ENCODE data around the gene EXOSC7.

The EXOSC7 gene

DNA sequence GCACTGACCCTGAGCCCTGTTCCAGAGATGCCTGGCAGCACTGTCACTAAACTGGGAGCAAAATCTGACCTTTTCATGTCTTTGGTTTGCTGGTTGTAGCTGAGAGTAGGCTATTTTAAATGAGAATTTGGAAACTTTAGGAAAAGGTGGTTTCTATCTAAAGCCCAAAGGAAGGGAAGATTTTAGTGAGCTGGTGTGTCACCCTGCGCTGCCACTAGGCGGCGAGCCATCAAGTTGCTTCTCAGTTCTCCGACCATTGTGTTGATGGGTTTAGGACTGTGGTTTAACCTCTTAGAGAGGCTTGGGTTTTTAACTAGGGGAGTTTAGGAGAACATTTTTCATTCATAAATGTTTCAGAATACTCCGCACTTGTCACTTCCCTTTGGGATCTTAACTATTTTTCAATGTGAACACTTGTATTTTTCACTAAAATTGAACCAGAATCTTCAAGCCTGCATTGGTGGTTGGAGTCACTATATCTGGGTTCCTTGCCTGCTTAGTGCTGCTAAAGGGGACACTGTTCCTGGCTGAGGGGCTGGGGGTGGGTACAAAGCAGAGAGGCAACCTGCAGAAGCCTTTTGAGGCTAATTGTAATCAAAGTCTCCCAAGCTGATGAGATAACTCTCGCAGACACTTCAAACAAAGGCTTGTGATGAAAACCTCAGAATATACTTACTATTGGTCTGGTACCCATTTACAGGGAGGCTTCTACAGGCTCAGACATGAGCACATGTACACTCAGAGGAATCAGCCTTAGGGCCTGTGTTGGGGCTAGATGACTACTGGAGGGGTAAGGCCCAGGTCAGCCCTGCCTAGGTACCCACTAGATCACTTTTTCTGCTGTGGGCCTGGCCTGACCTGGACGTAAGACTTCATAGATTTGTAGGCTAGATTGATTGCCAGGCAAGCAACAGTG lies 16.8 kb downstream of the EXOSC7 start:
- peak in 1 of 2 donors; percentile 8 for DNase-seq (ENCODE audit: low read depth in 2 of 2)

DNA sequence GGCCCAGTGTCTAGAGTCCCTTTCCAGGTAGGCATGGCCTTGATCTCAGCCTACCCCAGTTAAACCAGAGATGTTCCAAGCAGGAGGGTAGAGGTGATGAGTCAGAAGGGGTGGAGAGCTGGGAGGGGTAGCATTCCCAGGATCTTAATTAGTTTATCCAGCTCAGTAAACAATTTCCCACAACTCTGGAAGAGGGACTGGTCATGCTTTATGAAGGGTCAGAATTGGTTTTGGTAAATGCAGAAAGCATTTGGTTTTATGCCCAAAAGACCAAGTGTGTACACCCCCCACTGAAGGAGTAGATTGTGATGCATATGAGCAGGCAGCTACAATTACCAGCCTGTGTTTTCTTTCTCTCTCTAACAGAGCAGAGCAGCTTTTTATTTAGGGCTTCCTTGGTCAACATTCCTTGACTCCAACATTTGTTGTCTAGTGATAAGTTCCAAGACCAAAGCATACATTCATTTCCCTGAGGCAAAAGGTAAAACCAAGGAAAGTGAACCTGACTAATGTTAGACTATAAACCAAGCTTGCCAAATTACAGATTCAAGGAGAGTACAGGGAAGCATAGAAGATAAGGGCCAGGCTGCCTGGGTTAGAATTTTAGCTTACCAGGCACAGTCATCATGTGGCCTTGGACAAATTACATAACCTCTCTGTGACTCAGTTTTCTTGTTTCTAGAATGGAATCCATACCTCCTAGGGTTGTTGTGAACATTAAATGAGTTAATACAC lies 17.6 kb downstream of the EXOSC7 start:
- no peak for DNase-seq (ENCODE audit: low read depth in 2 of 2)

DNA sequence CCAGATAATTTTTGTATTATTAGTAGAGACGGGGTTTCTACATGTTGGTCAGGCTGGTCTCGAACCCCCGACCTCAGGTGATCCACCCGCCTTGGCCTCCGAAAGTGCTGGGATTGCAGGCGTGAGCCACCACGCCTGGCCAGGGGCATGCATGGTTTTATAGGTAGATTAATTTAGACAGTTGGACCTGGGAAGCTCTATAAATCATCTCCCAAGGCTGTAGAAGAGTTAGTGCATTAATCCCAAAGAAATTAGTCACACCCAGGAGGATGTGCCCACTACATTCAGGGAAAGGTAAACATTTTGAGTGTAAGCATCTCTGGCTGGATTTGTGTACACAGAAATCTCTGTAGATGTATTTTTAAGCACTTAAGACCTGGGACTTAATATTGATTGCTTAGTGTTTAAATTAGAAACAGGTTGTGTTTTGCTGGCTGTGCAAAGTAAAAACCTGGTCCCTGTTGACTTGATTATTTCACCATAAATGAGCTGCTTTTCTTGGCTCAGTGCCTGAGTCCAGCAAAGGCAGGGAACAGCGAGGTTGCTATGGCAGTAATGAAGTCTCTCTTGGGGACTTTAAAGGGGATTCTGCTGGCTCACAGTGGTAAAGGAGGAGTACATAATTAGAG lies 19.2 kb downstream of the EXOSC7 start:
- DNase-seq (ENCODE audit: low read depth in 2 of 2) = no peak

DNA sequence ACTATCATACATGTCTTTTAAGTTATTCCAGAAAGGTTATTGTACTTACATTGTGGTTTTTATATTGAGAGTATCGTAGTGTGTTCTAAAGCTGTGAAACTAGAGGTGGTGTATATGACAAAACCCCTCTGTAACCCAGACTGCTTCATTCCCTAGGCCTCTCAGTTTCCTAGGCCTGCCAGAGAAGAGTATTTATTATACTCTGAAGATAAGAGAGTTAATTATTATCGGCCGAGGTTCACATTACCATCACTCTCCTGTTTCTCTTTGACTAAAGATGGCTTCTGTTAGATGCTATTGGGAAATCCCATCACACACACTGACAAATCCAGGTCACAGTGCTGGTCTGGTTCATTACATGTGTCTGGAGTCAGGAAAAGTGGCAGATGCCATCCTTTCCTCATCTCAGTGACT lies 20.5 kb downstream of the EXOSC7 start:
- DNase-seq (ENCODE audit: low read depth in 2 of 2) = no peak

DNA sequence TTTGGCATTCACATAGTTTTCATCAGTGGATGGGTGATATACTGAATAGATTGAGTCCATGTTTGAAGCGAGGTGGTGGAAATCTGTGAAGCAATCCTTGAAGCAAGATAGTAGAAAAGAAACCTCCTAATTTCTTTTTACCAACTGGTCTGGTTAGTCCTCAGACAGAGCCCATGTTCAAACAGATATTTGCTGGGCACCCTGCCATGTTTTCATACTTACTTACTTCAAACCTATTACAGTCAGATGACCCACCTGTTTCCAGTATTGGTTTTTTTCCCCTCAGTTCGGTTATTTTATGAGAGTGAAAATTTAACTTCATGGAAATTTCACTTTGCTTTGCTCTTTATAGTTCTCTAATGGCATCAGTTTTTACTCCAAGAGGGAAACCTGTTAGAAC lies 23.7 kb downstream of the EXOSC7 start:
- DNase-seq (ENCODE audit: low read depth in 2 of 2) = no peak

DNA sequence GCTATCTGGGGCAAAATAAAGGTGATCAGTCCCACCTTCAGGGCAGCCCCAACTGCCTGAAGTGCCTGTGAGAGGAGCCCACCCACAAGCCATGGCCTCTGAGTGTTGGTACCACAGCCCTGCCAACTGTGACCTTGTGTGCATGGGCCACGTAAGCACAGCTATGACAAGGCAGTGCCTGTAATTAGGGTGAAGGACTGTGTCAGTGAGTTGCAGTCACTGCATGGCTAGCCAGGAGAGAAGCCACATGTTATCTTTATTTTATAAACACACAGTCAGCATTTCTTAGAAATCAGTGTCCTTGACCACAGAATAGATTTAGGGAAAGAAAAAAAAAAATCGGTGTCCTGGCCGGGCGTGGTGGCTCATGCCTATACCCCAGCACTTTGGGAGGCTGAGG lies 24.8 kb downstream of the EXOSC7 start:
- DNase-seq (ENCODE audit: low read depth in 2 of 2) = no peak

DNA sequence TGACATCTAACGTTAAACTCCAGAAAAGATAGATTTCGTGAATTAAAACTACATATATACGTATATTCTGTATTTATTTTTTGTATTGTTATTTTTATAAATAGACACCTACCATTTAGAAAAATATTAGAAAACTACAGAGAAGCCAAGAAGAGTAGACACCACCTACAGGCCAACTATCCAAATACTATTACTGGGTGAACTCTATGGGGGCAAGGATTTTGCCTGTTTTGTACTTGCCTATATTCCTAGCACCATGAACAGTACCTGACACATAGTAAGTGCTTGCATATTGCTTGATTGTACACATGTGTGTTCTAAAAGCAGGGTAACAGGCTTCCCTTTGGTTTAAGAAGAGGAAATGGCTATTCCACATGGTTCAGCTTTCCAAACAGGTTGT lies 25.7 kb downstream of the EXOSC7 start:
- DNase-seq (ENCODE audit: low read depth in 2 of 2) = no peak

DNA sequence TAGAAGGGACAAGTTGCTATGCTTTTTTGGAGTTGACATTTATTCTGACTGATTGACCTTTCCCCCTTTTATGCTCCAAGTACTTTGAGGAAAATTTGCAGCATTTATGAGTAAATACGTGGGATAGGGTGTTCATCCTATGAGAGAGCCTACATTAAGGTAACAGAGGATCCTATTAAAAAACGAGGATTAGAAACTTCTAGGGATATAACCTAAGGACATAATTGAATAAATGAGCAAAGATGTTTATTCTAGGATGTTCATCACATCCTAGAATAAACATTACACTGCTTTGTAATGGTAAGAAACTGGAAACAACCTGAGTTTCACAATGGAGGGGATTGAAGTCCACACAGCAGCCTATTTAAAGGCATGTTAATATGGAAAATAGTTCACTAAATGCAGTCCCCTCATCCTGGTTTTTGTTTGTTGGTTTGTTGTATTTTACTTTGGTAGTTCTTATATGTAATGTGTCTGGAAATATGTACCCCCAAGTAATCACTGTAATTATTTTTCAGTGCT lies 26.2 kb downstream of the EXOSC7 start:
- no peak for DNase-seq (ENCODE audit: low read depth in 2 of 2)

DNA sequence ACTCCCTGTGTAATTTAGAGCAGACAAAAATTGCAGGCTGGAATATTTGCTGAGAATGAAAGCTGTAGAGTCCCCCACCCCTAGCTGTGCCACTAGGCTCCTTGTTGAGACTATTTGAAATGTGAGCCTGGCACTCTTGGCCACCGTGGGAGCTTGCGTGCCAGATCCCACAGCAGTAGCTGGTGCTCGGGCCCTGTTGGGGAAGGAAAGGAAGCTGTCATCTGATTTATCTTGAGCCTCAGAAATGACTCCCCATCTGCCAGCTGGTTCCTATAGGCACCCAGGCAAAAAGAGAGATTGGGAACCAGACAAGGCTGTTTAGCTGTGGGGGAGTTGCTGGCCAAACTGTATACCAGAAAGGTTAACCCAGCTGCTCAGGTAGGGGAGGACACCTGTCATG lies 26.7 kb downstream of the EXOSC7 start:
- no peak for DNase-seq (ENCODE audit: low read depth in 2 of 2)

DNA sequence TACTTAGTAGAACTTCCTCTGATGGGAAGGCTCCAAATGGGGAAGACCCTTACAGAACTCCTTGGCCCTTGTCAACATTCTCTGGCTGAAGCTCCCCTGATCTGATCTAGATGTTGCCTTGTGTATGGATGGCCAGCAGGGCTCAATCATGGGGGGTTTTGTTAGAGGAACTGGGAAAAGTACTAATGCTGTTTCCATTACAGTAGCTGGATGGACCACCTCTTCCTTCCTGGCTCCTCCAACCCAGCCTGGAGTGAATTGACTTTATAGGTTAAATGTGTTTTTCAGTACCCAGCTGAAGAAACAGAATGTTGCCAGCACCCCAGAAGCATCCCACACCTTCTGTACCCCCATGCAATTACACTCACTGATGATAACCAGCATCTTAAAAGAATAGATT lies 27.4 kb downstream of the EXOSC7 start:
- DNase-seq (ENCODE audit: low read depth in 2 of 2) = no peak

DNA sequence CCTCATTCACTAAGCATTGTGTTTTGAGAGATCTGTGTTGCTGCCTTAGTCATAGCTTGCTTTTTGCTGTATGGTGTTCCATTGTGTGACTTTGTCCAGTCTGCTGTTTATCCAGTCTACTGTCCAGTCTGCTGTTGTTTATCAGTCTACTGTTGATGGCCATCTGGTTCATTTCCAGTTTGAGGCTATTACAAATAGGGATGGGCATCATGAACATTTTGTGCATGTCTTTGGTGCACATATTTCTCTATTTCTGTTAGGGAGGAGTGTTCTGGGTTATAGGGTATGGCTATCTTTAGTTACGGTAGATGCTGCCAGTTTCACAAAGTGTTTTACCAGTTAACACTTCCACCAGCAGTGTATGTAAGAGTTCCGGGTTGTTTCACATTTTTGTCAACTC lies 27.8 kb downstream of the EXOSC7 start:
- DNase-seq (ENCODE audit: low read depth in 2 of 2) = no peak

DNA sequence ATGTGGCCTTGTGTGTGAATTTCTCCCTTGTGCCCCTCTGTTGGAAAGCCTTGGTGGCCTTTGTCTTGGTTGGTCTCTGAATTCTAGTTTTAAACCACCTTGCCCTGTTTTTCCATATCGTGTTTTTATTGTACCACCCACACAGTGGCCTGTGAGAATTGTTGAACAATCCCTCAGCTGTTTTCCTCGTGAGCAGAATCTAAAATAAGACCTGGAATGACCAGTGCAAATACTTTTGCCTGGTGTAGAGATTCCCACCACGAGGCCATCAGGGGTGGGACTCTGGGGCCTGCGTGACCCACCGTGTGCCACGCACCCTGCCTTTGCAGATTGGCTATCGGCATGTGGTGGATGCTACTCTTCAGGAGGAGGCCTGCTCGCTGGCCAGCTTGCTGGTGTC lies 31.0 kb downstream of the EXOSC7 start:
- DNase-seq (ENCODE audit: low read depth in 2 of 2) = no peak

DNA sequence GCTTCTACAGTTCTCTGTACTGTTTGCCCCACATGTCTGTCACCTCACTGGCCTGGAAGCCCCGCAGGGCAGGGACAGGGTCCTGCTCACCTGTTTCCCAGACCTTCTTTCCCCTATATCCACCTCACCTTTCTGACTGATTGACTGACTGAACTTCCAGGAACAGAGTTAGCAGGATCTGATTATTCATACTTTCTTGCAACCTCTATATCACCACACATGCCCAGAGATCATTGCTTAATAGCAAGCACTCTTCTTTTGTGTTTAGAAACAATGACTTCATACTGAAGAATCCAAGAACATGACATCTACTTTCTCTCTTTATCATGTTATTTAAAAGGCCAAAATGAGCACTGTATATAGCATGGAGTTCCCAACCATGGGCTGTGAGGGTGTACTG lies 32.1 kb downstream of the EXOSC7 start:
- no peak for DNase-seq (ENCODE audit: low read depth in 2 of 2)

DNA sequence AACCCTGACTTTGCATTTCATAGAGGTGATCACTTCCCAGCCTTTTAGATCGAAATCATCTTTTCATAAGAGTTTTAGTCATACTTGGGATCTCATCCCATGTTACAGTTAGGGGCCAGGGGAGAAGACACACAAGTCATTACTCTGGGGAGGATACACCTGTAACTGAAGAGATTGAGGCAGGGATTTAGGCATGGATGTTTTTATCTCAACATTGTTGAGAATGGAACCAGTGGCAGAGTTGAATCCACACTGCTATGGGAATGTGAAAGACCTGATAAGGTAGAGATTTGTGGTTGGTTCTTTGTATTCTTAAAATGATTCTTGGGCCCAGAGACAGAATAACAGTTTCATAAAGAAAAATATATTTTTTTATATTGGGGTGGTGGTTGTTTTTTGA lies 33.8 kb downstream of the EXOSC7 start:
- no peak for DNase-seq (ENCODE audit: low read depth in 2 of 2)

DNA sequence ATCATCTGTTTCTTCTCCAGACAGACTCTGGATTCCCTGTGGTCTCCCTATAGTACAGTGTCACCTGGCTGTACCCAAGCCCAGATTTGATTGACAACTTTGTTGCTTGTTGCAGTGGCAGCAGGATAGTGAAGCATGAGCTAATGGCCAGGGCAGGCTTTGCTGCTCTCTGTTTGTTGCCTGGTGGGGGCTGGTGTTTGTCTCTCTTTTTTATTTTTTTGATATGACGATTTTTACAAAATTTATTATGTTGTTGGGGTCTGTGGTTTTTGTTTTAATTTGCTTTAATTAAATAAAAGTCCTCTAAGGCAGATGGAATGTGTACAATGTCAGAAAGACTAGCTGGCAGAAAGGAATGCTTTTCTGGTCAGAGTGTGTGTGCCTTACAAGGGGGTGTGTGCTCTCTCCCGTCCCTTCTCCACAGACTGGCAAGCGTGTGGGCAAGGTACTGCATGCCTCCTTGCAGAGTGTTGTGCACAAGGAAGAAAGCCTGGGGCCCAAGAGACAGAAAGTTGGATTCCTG lies 34.8 kb downstream of the EXOSC7 start:
- no peak for DNase-seq (ENCODE audit: low read depth in 2 of 2)

DNA sequence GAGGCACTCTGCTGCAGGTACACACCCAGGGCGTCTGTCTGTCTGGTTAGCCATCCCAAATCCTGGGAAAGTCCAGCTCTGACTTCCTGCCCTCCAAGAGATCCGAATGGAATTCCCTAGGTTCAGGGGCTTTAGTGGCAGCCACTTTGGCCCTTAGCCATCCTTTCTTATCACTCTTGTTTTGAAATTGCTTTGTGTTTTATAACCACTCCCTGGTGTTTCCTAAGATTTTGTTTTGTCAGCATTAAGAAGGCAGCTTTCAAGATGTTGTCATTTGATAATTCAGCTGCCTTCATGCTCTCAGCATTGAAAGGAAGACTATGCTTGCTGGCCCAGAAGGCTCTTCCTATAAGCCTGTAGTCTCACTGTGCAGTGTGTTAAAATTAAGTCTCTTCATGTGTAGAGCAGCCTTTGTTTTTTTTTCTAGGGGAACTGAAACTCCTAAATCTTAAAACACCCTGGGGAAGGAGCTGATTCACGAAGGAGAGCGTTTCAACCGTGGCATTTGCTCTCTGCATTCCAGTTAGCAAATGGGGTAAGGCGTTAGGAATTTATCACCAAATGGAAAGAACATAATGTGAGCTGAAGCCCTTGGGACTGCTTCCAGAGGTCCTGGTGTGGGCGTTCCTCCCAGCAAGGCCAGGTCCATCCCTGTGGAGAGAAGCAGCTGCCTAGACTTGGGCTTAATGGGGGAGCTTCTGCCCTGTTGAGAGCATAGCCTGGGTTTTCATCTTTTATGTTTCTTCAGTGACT lies 35.9 kb downstream of the EXOSC7 start:
- DNase-seq (ENCODE audit: low read depth in 2 of 2) = no peak

DNA sequence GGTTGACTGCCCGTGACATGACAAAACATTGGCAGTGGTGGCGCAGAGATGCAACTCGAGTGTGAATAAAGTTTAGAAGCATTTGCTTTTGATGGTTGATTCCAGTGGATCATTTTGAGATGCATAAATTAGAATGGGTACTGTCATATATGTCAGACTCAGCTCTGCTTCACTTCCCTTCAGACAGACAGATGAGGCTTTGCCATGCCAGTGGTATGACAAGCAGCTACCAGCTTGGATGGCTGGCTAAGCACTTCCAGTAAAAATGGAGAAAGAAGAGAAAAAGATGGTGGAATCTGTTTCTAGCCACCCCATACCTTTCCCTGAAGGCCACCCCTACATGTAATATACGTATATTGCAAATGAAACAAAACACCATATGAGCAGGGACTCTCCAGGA lies 36.5 kb downstream of the EXOSC7 start:
- no peak for DNase-seq (ENCODE audit: low read depth in 2 of 2)

DNA sequence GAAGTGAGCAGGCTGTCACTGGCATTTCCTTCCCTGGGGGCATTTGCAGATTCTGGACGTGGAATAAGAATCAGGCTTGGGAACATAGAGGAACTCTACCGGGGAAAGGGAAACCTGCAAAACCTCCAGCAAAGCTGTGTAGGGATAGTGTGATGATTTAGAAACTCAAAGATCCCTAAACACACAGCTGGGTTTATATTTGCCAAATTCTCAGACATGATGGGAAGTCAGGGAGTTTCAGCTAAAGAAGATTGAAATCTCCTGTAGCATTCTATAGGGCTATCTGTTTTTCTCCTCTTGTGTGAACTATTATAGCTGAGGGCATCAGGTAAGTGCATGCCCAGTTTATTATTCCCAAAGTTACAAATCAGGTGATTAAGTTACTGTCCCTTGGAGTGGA lies 40.9 kb downstream of the EXOSC7 start:
- DNase-seq (ENCODE audit: low read depth in 2 of 2) = no peak

DNA sequence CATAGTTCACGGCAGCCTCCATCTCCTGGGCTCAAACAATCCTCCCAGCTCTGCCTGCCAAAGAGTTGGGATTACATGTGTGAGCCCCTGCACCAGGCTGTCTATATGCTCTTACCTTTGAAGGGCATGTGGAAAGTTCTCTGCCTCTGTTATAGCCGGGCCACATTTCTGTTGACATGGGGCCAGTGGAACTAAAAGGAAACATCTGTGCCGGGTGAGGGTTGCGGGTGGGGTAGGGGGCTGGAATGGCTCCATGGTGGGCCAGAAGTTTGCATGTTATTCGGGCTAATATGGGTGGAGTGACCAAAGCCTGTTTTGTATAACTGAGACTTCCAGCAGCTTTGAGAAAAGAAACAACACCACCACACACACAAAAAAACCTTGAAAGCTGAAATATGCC lies 41.8 kb downstream of the EXOSC7 start:
- DNase-seq (ENCODE audit: low read depth in 2 of 2) = no peak

DNA sequence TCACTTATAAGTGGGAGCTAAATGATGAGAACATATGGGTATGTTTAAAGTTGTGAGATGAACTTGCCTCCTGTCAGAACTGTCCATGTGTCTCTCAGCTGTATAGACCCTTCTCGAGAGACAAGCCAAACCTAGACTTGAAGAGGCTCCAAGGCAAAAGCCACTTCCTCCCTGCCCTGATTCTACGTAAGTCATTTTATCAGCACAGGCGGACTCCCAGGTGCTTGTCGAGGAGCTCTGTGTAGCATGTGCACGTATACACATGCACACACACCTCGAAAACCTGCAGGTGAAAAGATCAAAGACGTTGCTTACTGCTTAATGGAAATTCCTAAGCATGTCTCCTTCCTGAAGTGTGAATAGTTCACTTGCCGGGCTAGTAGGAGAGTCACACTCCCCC lies 44.5 kb downstream of the EXOSC7 start:
- DNase-seq (ENCODE audit: low read depth in 2 of 2) = no peak

DNA sequence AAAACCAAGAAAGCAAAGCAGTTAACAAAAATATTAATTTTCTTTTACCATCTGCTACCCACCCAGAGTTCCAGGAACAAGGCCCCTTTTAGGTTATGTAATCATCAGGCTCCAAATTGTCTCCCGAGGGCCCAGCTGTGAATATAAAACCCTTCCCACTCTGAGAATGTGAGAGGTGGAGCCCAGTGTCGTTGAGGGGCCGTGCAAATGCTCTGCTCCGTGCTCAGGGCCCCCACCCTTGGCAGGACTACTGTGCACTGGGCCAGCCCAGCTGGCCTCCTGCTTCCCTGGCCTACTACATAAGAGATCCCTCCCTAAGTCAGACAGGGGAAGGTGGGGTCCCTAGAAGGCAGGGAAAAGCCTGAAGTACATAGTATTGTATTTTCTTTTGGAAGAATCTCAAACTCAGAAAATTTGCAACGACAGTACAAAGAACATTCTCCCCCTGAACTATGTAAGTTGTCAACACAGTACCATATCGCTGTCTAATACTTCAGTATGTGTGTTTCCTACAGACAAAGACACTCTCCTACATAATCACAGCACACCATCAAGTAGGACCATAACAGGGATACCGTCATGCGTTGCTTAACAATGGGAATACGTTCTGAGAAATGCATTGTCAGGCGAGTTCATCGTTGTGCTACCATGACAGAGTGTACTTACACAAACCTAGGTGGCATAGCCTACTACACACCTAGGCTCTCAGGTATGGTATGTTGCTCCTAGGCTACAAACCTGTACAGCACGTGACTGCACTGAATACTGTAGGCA lies 45.7 kb downstream of the EXOSC7 start:
- DNase-seq (ENCODE audit: low read depth in 2 of 2) = no peak

All from stimulated activated CD4-positive, alpha-beta T cell treated with anti-CD3 and anti-CD28 coated beads, Interleukin-1b, Interleukin-23, amount 100 ng/mL, for 4 hours (primary cell).